HepG2 (cell line): ENCODE measurements around the gene TAF6L. TPM values are rescaled to one million over a fixed set of nuclear protein-coding genes. Genes with fewer than 3 reads are reported as not detected.

Experiments
- NR2C2 ChIP-seq: sonication (generic); formaldehyde crosslinking; IDR thresholded peaks from 2 replicates; pipeline ENCODE4 v1.4.0; 2020; ENCODE audit warnings: missing genetic modification reagents, mild to moderate bottlenecking, moderate library complexity, borderline replicate concordance
- SNAI1 ChIP-seq: sonication (generic); formaldehyde crosslinking; IDR thresholded peaks from 2 replicates; pipeline ENCODE4 v1.5.0; 2020; ENCODE audit warnings: mild to moderate bottlenecking, missing genetic modification reagents, borderline replicate concordance
- SYNCRIP ChIP-seq: fragments of 200-400 bp; formaldehyde crosslinking; IDR thresholded peaks from 2 replicates; pipeline ENCODE4 v1.6.1; 2018; ENCODE audit warnings: mild to moderate bottlenecking, low read depth, low read length; ENCODE audit not compliant: insufficient read depth
- THAP11 ChIP-seq: IDR thresholded peaks from 2 replicates; pipeline ENCODE4 v1.6.1; 2016; ENCODE audit warnings: missing biosample characterization, missing genetic modification reagents
- ZFP90 ChIP-seq: sonication (generic); formaldehyde crosslinking; IDR thresholded peaks from 2 replicates; pipeline ENCODE4 v1.8.0; 2022; ENCODE audit warnings: missing genetic modification reagents, mild to moderate bottlenecking, inconsistent platforms, borderline replicate concordance
- ZNF256 ChIP-seq: sonication (generic); formaldehyde crosslinking; conservative IDR thresholded peaks from 2 replicates; pipeline ENCODE4 v1.4.0; 2020; ENCODE audit warnings: missing genetic modification reagents
- polyA plus RNA-seq, 8 experiments: library from polyadenylated mRNA; depleted of rRNA in 3 of 8; stranded (reverse) in 7 of 8; unstranded in 1 of 8; fragments of >200 nt; fragmentation: Illumina TruSeq in 4 of 8; extraction: Trizol in 4 of 8; gene quantifications; 2 replicates each; pipeline versions ENCODE4 v1.2.1 to v1.2.3, GENCODE V29; 2011 to 2016; ENCODE audit warnings: low read depth in 4 of 8, missing spikeins in 1 of 8, mixed read lengths in 1 of 8; ENCODE audit not compliant: insufficient read depth in 1 of 8
- total RNA-seq, 5 experiments: library from RNA; depleted of rRNA; stranded (reverse); fragments of >200 nt; fragmentation: Illumina TruSeq; extraction: Trizol; gene quantifications; 2 replicates each; pipeline ENCODE4 v1.2.3, GENCODE V29; 2016; ENCODE audit warnings: low read depth in 1 of 5
- TF ChIP-seq, protein P1 (sequence below): sonication (generic); formaldehyde crosslinking; IDR thresholded peaks from 2 replicates; pipeline ENCODE4 v1.8.0; 2023; ENCODE audit warnings: mild to moderate bottlenecking, missing genetic modification reagents
- TF ChIP-seq, protein P2 (sequence below): sonication (generic); formaldehyde crosslinking; IDR thresholded peaks from 2 replicates; pipeline ENCODE4 v1.4.0; 2020; ENCODE audit warnings: mild to moderate bottlenecking, missing genetic modification reagents
- TF ChIP-seq, protein P3 (sequence below): sonication (generic); formaldehyde crosslinking; IDR thresholded peaks from 2 replicates; pipeline ENCODE4 v1.5.0; 2020; ENCODE audit warnings: mild to moderate bottlenecking, missing genetic modification reagents, borderline replicate concordance
- TF ChIP-seq, protein P4 (sequence below): IDR thresholded peaks from 2 replicates; pipeline ENCODE4 v1.6.1; 2012; ENCODE audit warnings: inconsistent platforms
- TF ChIP-seq, protein P5 (sequence below): sonication (generic); formaldehyde crosslinking; IDR thresholded peaks from 2 replicates; pipeline ENCODE4 v1.4.0; 2020; ENCODE audit warnings: low read depth, mild to moderate bottlenecking, missing genetic modification reagents

Gene TAF6L
- total and polyA plus RNA-seq, 2 of the 13 experiments (the other 11 are each of a cell fraction or from before 2014, with no cell fraction given), result 12.6 to 19.4 TPM

DNA sequence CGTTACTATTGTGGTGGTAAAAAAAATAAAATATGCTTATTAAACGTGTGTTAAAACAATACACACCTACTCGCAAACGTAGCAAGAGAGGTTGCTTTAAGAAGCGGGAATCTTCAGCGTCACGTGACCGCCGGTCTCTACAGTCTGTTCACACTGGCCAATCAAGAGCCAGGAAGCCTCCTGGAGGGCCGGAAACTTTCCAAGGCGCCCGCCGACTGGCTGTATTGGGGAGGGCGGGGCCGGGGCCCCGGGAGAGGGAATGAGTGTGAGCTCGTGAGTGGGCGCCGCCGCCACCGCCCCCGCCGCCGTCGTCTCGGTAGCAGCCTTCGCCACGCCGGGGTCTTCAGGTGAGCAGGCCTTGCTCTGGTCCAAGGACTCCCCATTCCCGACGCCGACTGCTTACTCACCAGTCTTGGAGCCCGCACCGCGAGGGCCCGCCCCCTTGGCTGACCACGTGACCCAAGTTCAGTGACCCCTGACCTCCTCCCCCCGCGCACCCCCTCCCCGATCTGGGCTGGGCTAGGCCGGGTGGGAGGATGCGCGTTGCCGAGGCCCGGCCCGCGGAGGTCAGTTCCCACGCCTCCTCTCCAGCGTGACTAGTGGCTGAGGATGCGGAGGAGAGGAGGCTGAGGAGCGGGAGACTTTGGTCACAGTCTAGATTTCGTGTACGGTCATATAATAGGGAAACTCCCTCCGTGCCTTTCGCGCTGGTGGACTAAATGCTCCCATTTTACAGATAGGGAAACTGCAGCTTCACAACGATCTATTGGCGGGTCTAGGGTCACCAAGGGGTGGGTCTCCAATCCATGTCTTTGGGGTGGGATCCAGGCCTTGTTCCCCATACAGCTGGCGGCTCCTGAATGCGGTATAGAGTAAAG, at the start of gene TAF6L (continued):
- TF ChIP-seq, protein P1, sequence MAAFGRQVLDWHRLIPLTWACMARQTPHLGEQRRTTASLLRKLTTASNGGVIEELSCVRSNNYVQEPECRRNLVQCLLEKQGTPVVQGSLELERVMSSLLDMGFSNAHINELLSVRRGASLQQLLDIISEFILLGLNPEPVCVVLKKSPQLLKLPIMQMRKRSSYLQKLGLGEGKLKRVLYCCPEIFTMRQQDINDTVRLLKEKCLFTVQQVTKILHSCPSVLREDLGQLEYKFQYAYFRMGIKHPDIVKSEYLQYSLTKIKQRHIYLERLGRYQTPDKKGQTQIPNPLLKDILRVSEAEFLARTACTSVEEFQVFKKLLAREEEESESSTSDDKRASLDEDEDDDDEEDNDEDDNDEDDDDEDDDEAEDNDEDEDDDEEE (CRISPR knock-in tag), result no peak
- no peak for TF ChIP-seq SYNCRIP
- TF ChIP-seq SNAI1 (CRISPR knock-in tag), result no peak
- TF ChIP-seq, protein P2, sequence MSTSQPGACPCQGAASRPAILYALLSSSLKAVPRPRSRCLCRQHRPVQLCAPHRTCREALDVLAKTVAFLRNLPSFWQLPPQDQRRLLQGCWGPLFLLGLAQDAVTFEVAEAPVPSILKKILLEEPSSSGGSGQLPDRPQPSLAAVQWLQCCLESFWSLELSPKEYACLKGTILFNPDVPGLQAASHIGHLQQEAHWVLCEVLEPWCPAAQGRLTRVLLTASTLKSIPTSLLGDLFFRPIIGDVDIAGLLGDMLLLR (CRISPR knock-in tag), result no peak
- TF ChIP-seq, protein P3, sequence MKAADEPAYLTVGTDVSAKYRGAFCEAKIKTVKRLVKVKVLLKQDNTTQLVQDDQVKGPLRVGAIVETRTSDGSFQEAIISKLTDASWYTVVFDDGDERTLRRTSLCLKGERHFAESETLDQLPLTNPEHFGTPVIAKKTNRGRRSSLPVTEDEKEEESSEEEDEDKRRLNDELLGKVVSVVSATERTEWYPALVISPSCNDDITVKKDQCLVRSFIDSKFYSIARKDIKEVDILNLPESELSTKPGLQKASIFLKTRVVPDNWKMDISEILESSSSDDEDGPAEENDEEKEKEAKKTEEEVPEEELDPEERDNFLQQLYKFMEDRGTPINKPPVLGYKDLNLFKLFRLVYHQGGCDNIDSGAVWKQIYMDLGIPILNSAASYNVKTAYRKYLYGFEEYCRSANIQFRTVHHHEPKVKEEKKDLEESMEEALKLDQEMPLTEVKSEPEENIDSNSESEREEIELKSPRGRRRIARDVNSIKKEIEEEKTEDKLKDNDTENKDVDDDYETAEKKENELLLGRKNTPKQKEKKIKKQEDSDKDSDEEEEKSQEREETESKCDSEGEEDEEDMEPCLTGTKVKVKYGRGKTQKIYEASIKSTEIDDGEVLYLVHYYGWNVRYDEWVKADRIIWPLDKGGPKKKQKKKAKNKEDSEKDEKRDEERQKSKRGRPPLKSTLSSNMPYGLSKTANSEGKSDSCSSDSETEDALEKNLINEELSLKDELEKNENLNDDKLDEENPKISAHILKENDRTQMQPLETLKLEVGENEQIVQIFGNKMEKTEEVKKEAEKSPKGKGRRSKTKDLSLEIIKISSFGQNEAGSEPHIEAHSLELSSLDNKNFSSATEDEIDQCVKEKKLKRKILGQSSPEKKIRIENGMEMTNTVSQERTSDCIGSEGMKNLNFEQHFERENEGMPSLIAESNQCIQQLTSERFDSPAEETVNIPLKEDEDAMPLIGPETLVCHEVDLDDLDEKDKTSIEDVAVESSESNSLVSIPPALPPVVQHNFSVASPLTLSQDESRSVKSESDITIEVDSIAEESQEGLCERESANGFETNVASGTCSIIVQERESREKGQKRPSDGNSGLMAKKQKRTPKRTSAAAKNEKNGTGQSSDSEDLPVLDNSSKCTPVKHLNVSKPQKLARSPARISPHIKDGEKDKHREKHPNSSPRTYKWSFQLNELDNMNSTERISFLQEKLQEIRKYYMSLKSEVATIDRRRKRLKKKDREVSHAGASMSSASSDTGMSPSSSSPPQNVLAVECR (CRISPR knock-in tag), result peak; percentile 88; the same call in 1 of the 2 replicates
- TF ChIP-seq, protein P4, sequence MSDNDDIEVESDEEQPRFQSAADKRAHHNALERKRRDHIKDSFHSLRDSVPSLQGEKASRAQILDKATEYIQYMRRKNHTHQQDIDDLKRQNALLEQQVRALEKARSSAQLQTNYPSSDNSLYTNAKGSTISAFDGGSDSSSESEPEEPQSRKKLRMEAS, result peak; percentile 68
- peak; percentile 98 for TF ChIP-seq NR2C2 (CRISPR knock-in tag)
- no peak for TF ChIP-seq ZFP90 (CRISPR knock-in tag)
- TF ChIP-seq ZNF256 (CRISPR knock-in tag), result no peak
- TF ChIP-seq THAP11 (CRISPR knock-in tag), result peak; percentile 67
- TF ChIP-seq, protein P5, sequence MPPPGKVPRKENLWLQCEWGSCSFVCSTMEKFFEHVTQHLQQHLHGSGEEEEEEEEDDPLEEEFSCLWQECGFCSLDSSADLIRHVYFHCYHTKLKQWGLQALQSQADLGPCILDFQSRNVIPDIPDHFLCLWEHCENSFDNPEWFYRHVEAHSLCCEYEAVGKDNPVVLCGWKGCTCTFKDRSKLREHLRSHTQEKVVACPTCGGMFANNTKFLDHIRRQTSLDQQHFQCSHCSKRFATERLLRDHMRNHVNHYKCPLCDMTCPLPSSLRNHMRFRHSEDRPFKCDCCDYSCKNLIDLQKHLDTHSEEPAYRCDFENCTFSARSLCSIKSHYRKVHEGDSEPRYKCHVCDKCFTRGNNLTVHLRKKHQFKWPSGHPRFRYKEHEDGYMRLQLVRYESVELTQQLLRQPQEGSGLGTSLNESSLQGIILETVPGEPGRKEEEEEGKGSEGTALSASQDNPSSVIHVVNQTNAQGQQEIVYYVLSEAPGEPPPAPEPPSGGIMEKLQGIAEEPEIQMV, result no peak
